GM21367 (cell line): ENCODE data around the gene UNC5B.

ENCODE experiments used
- ATAC-seq: cut with Tn5 transposase; IDR thresholded peaks from one replicate; pipeline ENCODE4 v1.9.1; 2021; ENCODE audit not compliant: unreplicated experiment

The UNC5B gene

GRCh38 chr10:71280216-71280615, 67.8 kb downstream of the UNC5B start:
- ATAC-seq: no peak

GRCh38 chr10:71280825-71281224, 68.5 kb downstream of the UNC5B start:
- no peak for ATAC-seq

- ATAC-seq: no peak
Measured at GRCh38 chr10:71281646-71282322, 69.4 kb downstream of the UNC5B start.

- ATAC-seq: no peak
Measured at GRCh38 chr10:71282323-71282680, 69.9 kb downstream of the UNC5B start.

GRCh38 chr10:71283410-71283809, 71.0 kb downstream of the UNC5B start:
- no peak for ATAC-seq

GRCh38 chr10:71283876-71284275, 71.5 kb downstream of the UNC5B start:
- no peak for ATAC-seq

GRCh38 chr10:71284544-71285179, 72.3 kb downstream of the UNC5B start:
- ATAC-seq: no peak

- no peak for ATAC-seq
Measured at GRCh38 chr10:71285180-71285545, 72.8 kb downstream of the UNC5B start.

GRCh38 chr10:71285986-71286385, 73.6 kb downstream of the UNC5B start:
- no peak for ATAC-seq

GRCh38 chr10:71286521-71287294, 74.3 kb downstream of the UNC5B start:
- no peak for ATAC-seq

GRCh38 chr10:71287456-71287855, 75.1 kb downstream of the UNC5B start:
- ATAC-seq: no peak

- no peak for ATAC-seq
Measured at GRCh38 chr10:71288461-71288860, 76.1 kb downstream of the UNC5B start.

- ATAC-seq: no peak
Measured at GRCh38 chr10:71289421-71290130, 77.2 kb downstream of the UNC5B start.

GRCh38 chr10:71290331-71290730, 78.0 kb downstream of the UNC5B start:
- no peak for ATAC-seq

- no peak for ATAC-seq
Measured at GRCh38 chr10:71290806-71291527, 78.6 kb downstream of the UNC5B start.

- ATAC-seq: no peak
Measured at GRCh38 chr10:71291528-71291900, 79.1 kb downstream of the UNC5B start.

- ATAC-seq: no peak
Measured at GRCh38 chr10:71292624-71293445, 80.5 kb downstream of the UNC5B start.

GRCh38 chr10:71293446-71294084, 81.2 kb downstream of the UNC5B start:
- no peak for ATAC-seq

GRCh38 chr10:71294091-71294561, 81.8 kb downstream of the UNC5B start:
- ATAC-seq: no peak

GRCh38 chr10:71294856-71295255, 82.5 kb downstream of the UNC5B start:
- no peak for ATAC-seq
